HG03175 (cell line): Measurements from ENCODE around the gene NIP7.

ENCODE experiments used
- ATAC-seq: cut with Tn5 transposase; IDR thresholded peaks from one replicate; pipeline ENCODE4 v1.9.1; 2021; ENCODE audit warnings: mild to moderate bottlenecking, moderate library complexity; ENCODE audit not compliant: unreplicated experiment

The NIP7 gene

GRCh38 chr16:69318177-69318910, 21.2 kb upstream of the NIP7 start:
- ATAC-seq: no peak

- no peak for ATAC-seq
Measured at GRCh38 chr16:69318911-69319289, 20.7 kb upstream of the NIP7 start.

GRCh38 chr16:69319381-69319780, 20.2 kb upstream of the NIP7 start:
- no peak for ATAC-seq

GRCh38 chr16:69319826-69320739, 19.5 kb upstream of the NIP7 start:
- ATAC-seq: no peak

- ATAC-seq: no peak
Measured at GRCh38 chr16:69320740-69321073, 18.9 kb upstream of the NIP7 start.

- no peak for ATAC-seq
Measured at GRCh38 chr16:69321080-69321479, 18.5 kb upstream of the NIP7 start.

GRCh38 chr16:69322343-69322742, 17.2 kb upstream of the NIP7 start:
- no peak for ATAC-seq

- ATAC-seq: no peak
Measured at GRCh38 chr16:69323415-69323814, 16.2 kb upstream of the NIP7 start.

- ATAC-seq: no peak
Measured at GRCh38 chr16:69324013-69324531, 15.5 kb upstream of the NIP7 start.

- no peak for ATAC-seq
Measured at GRCh38 chr16:69324585-69325253, 14.9 kb upstream of the NIP7 start.

GRCh38 chr16:69325784-69326171, 13.8 kb upstream of the NIP7 start:
- ATAC-seq: no peak

GRCh38 chr16:69326172-69326873, 13.2 kb upstream of the NIP7 start:
- ATAC-seq: no peak

GRCh38 chr16:69327585-69328310, 11.8 kb upstream of the NIP7 start:
- no peak for ATAC-seq

GRCh38 chr16:69328854-69329316, 10.7 kb upstream of the NIP7 start:
- no peak for ATAC-seq

- ATAC-seq: peak; percentile 42
Measured at GRCh38 chr16:69329369-69330285, 9.9 kb upstream of the NIP7 start.

- peak; percentile 91 for ATAC-seq
Measured at GRCh38 chr16:69330286-69331109, 9.1 kb upstream of the NIP7 start, which contains the start of gene PDF. Gene PDF, minus strand, starts transcription at chr16:69330588. Its CDS starts 18 bp downstream, at chr16:69330570.

- ATAC-seq: no peak
Measured at GRCh38 chr16:69334696-69335095, 4.9 kb upstream of the NIP7 start.
